Ectodermal cell (in vitro differentiated cells): Measurements from ENCODE around the gene ZGRF1.
"Not testable (repeated sequence)": the region's sequence is repeated elsewhere in the genome, so short reads cannot be mapped to it uniquely, and the experiment has no call there.

Source experiments
- H3K27ac ChIP-seq: 2 replicates; pipeline ENCODE4 v1.7.0; 2013; ENCODE audit warnings: mild to moderate bottlenecking, low read depth, low read length; ENCODE audit not compliant: insufficient read depth, poor library complexity, severe bottlenecking
- H3K27me3 ChIP-seq: 2 replicates; pipeline ENCODE4 v1.7.0; 2013; ENCODE audit warnings: mild to moderate bottlenecking, low read length; ENCODE audit not compliant: insufficient read depth, control insufficient read depth, poor library complexity, severe bottlenecking
- H3K36me3 ChIP-seq: one replicate; pipeline ENCODE4 v1.7.0; 2013; ENCODE audit warnings: low read length; ENCODE audit not compliant: control insufficient read depth, insufficient read depth
- H3K4me1 ChIP-seq: one replicate; pipeline ENCODE4 v1.7.0; 2013; ENCODE audit warnings: low read length; ENCODE audit not compliant: control insufficient read depth, insufficient read depth
- H3K4me3 ChIP-seq: 2 replicates; pipeline ENCODE4 v1.7.0; 2013; ENCODE audit warnings: low read depth, low read length, control low read depth; ENCODE audit not compliant: insufficient read depth
- H3K9me3 ChIP-seq: 2 replicates; pipeline ENCODE4 v1.7.0; 2013; ENCODE audit warnings: mild to moderate bottlenecking, low read length, moderate library complexity; ENCODE audit not compliant: control insufficient read depth
- WGBS, 2 experiments: methylation state at CpG; one replicate each; pipeline ENCODE4 v1.1.7; 2013; ENCODE audit warnings: missing lambda C conversion rate in 2 of 2; 5-methylcytosine and 5-hydroxymethylcytosine counted together

The ZGRF1 gene

DNA sequence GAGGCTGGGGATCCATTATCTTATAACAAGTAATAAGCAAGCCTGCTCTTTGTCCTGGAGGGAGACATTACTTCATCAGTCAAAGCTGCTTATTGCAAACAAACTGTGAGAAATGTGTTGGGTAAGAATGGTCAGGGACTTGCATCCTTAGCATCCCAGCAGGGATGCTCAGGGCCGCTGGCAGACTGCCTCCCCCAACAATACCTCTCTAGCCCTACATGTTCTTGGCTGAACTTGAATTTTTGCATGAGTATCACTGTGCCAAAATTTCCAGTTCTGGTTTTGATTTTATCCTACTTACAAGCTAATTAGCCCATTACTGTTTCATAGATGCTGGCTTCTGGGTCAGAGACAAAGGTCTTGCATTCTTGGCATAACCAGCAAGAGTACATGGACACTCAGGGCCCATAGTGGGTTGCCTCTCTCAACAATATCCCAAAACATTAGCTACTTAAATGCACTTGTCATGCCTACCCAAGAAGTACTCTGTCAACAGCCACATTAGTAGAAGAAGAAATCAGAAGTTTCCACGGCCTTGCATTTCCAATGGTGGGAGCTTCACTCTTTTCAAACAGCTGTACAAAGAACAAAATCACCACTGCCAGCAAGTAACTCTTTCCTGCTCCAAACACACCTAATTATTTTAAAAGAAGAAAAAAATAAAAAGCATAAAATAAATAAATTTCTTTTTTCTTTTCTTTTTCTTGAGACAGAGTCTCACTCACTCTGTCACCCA lies 78.9 kb downstream of the ZGRF1 start:
- Histone ChIP-seq H3K27ac (no peak overlapping the region), H3K4me1 (no peaks in the 10 kb centered on the region), H3K9me3 (no peaks in the 10 kb centered on the region), H3K27me3 (no peaks in the 10 kb centered on the region), H3K36me3 (no peaks in the 10 kb centered on the region), H3K4me3 (no peak overlapping the region)
- 92 to 100% methylated on average over 2 of the region's 2 CpGs for WGBS, 2 experiments

GRCh38 chr4:112554271-112554670 lies 82.4 kb downstream of the ZGRF1 start:
- H3K4me3 ChIP-seq, H3K9me3 ChIP-seq, H3K4me1 ChIP-seq, H3K36me3 ChIP-seq, H3K27me3 ChIP-seq, H3K27ac ChIP-seq: not testable (repeated sequence)
- 82 to 100% methylated on average over 2 of the region's 3 CpGs for WGBS, 2 experiments

- H3K36me3 ChIP-seq: no peaks in the 10 kb centered on the region
- H3K4me1 ChIP-seq: no peaks in the 10 kb centered on the region
- H3K9me3 ChIP-seq: no peaks in the 10 kb centered on the region
- no peak overlapping the region for H3K4me3 ChIP-seq
- H3K27ac ChIP-seq: no peak overlapping the region
- 91 to 97% methylated on average over 2 of the region's 2 CpGs for WGBS, 2 experiments
- no peaks in the 10 kb centered on the region for H3K27me3 ChIP-seq
These were observed 84.0 kb downstream of the ZGRF1 start for GRCh38 chr4:112552668-112553067.

DNA sequence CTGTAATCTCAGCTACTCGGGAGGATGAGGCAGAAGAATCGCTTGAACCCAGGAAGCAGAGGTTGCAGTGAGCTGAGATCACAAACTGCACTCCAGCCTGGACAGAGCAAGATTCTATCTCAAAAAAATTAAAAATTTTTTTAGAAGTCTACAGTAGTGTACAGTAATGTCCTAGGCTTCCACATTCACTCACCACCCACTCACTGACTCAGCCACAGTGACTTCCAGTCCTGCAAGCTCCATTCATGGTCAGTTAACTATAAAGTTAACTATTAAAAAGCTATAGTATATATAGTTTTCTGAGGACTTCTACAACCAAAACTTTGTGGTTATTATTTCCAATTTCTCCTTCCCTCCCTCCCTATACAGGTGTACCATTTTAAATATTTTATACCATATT lies 86.0 kb downstream of the ZGRF1 start:
- Histone ChIP-seq H3K27ac (no peak overlapping the region), H3K4me3 (no peak overlapping the region), H3K4me1 (no peaks in the 10 kb centered on the region), H3K9me3 (no peaks in the 10 kb centered on the region), H3K36me3 (no peaks in the 10 kb centered on the region), H3K27me3 (no peaks in the 10 kb centered on the region)
- 98 to 100% methylated on average over 2 of the region's 2 CpGs for WGBS, 2 experiments

- WGBS, 2 experiments: 88 to 95% methylated on average over 2 of the region's 2 CpGs
- H3K27me3 ChIP-seq: no peaks in the 10 kb centered on the region
- H3K4me3 ChIP-seq: no peak overlapping the region
- H3K27ac ChIP-seq: no peak overlapping the region
- no peaks in the 10 kb centered on the region for H3K36me3 ChIP-seq
- no peaks in the 10 kb centered on the region for H3K9me3 ChIP-seq
- no peaks in the 10 kb centered on the region for H3K4me1 ChIP-seq
These were observed 90.2 kb downstream of the ZGRF1 start for GRCh38 chr4:112546476-112546875.

GRCh38 chr4:112545346-112545745 lies 91.4 kb downstream of the ZGRF1 start:
- Histone ChIP-seq H3K36me3 (no peaks in the 10 kb centered on the region), H3K27ac (no peak overlapping the region), H3K4me1 (no peaks in the 10 kb centered on the region), H3K4me3 (no peak overlapping the region), H3K27me3 (no peaks in the 10 kb centered on the region), H3K9me3 (no peaks in the 10 kb centered on the region)
- WGBS, 2 experiments: 86 to 100% methylated on average over 2 of the region's 3 CpGs

DNA sequence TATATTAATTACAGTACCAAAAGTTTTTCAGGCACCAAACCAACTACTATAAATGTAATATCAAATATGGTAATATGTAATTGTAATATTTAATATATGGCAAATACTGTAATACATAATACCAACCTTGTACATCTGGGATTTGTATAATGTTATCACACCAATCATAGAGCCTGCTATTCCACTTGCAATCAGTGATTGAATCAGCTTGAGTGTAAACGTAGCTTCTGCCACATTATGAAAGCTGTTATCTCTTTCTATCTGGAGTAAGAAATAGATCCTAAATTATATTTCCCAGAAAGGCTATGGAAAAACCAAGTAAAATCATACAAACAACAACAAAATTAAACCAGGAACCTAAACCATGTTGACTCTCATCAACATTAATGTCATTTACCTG lies 96.0 kb downstream of the ZGRF1 start:
- Histone ChIP-seq H3K4me3 (no peak overlapping the region), H3K36me3 (no peaks in the 10 kb centered on the region), H3K27me3 (no peaks in the 10 kb centered on the region), H3K27ac (no peak overlapping the region), H3K9me3 (no peaks in the 10 kb centered on the region), H3K4me1 (no peaks in the 10 kb centered on the region)
- 100% methylated on average over 1 of the region's 1 CpG; no CpG with 5 or more reads in 1 of the 2 experiments for WGBS, 2 experiments

- H3K4me3 ChIP-seq: no peak overlapping the region
- whole genome bisulfite sequencing, 2 experiments: 90 to 96% methylated on average over 2 of the region's 2 CpGs
- no peaks in the 10 kb centered on the region for H3K27me3 ChIP-seq
- H3K27ac ChIP-seq: no peak overlapping the region
- H3K4me1 ChIP-seq: no peaks in the 10 kb centered on the region
- H3K9me3 ChIP-seq: no peaks in the 10 kb centered on the region
- H3K36me3 ChIP-seq: no peaks in the 10 kb centered on the region
These were observed 100.6 kb downstream of the ZGRF1 start for GRCh38 chr4:112536123-112536522.

DNA sequence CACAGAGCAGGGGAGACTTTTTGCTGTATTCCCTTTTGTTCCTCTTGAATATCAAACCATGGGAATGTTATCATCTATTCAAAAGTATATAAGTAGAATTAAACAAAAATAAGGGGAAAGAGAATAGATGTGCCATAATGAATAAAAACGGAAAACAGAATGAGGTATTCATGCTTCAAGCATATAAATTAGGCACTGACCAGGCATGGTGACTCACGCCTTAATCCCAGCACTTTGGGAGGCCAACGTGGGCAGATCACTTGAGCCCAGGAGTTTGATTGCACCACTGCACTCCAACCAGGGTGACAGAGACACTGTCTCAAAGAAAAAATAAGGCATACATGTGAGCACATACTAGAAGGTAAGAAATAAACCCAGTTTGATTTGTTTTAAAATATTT lies 104.4 kb downstream of the ZGRF1 start:
- Histone ChIP-seq H3K27me3 (no peaks in the 10 kb centered on the region), H3K4me1 (no peaks in the 10 kb centered on the region)
- WGBS, 2 experiments: 80 to 84% methylated on average over 3 of the region's 3 CpGs

GRCh38 chr4:112531146-112531545 lies 105.6 kb downstream of the ZGRF1 start:
- 81 to 93% methylated on average over 1 of the region's 1 CpG for WGBS, 2 experiments
- H3K36me3 ChIP-seq: no peaks in the 10 kb centered on the region
- H3K9me3 ChIP-seq: no peaks in the 10 kb centered on the region
- H3K4me1 ChIP-seq: no peaks in the 10 kb centered on the region
- H3K27ac ChIP-seq: no peak overlapping the region
- peaks cover under 1% of the 10 kb centered on the region for H3K27me3 ChIP-seq
- H3K4me3 ChIP-seq: no peak overlapping the region

More for the DNA sequence above, 104.4 kb downstream of the ZGRF1 start:
- no peak overlapping the region for H3K4me3 ChIP-seq
- no peaks in the 10 kb centered on the region for H3K9me3 ChIP-seq
- H3K36me3 ChIP-seq: no peaks in the 10 kb centered on the region
- H3K27ac ChIP-seq: no peak overlapping the region
